Measurements from ENCODE around the gene TXNDC17. TPM values are rescaled to one million over a fixed set of nuclear protein-coding genes. Genes with fewer than 3 reads are reported as not detected.

TXNDC17 gene
- total and polyA plus RNA-seq, 2 of the 4 experiments (the other 2 are of a cell fraction), result 45.0 to 494 TPM

DNA sequence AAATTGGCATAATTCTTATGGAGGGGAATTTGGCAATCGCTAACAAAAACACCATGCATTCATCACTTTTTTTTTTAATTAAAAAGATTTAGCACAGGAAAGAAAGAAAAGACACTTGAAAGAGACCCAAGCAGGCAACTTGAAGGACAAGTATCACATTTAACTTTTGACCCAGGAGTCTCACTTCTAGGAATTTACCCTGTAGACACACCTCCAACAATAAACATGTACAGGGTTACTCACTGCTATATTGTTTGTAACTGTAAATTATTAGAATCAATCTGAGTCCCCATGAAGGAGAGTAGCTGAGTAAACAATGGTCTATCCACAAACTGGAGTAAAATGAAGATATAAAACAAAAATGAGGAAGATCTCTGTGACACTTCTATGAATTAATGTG, 10.5 kb upstream of the TXNDC17 start:
- CTCF ChIA-PET, result no interaction called here
- H3K9me1 ChIP-seq (ENCODE audit: insufficient read depth, low read length), result peaks cover 3% of the 10 kb centered on the region
- no peak for ATAC-seq (ENCODE audit: low read depth)

More for the DNA sequence above, 10.5 kb upstream of the TXNDC17 start:
- Histone ChIP-seq H4K8ac (ENCODE audit: low read depth in 2 of 2, low read length in 2 of 2) (no peak overlapping the region), H3K27me3 (ENCODE audit: control insufficient read depth, insufficient read depth, low read length) (no peaks in the 10 kb centered on the region), H4K5ac (ENCODE audit: low read depth, low read length) (no peak overlapping the region), H3K9me3 (ENCODE audit: control insufficient read depth, insufficient read depth, low read length) (no peaks in the 10 kb centered on the region), H3K4ac (ENCODE audit: low read depth, low read length) (no peak overlapping the region), H3K4me1 (ENCODE audit: control insufficient read depth, insufficient read depth, low read length) (peaks cover 8% of the 10 kb centered on the region), H3K4me2 (ENCODE audit: low read depth, low read length) (no peak overlapping the region), H2BK20ac (ENCODE audit: low read depth, low read length) (no peak overlapping the region), H4K20me1 (ENCODE audit: insufficient read depth, low read length) (peaks cover 4% of the 10 kb centered on the region; the same call in 1 of the 2 replicates), H3K18ac (ENCODE audit: low read depth, low read length) (no peak overlapping the region), H3K9ac (ENCODE audit: low read depth, low read length) (no peak overlapping the region), H2AK5ac (ENCODE audit: low read depth, low read length) (no peak overlapping the region), H3K4me3 (ENCODE audit: insufficient read depth, low read depth, low read length) (no peak overlapping the region), H3K79me1 (ENCODE audit: low read depth in 1 of 2, low read length in 2 of 2) (peaks cover 10 to 46% of the 10 kb centered on the region in 2 experiments), H2BK15ac (ENCODE audit: low read depth, low read length) (no peak overlapping the region), H2AK9ac (replicated peaks; ENCODE audit: low read depth, low read length, poor library complexity) (no peak overlapping the region), H2AFZ (replicated peaks; ENCODE audit: low read length, poor library complexity) (no peak overlapping the region), H2BK120ac (ENCODE audit: low read depth, low read length) (no peak overlapping the region), H3K56ac (ENCODE audit: extremely low read depth, insufficient read depth, low read length) (no peak overlapping the region), H2BK5ac (ENCODE audit: low read depth, low read length, poor library complexity, severe bottlenecking) (no peak overlapping the region), H3K27ac (ENCODE audit: insufficient read depth, low read length) (no peak overlapping the region), H4K91ac (ENCODE audit: insufficient read depth, low read depth, low read length) (no peak overlapping the region), H3K23ac (ENCODE audit: low read depth, low read length) (no peak overlapping the region), H3K36me3 (ENCODE audit: control insufficient read depth, insufficient read depth, low read length) (peaks cover 28% of the 10 kb centered on the region), H3K14ac (replicated peaks; ENCODE audit: low read depth, low read length) (no peak overlapping the region)
- no TSS peak for BruUV-seq (replicated peaks)
- no CpG with 5 or more reads among the region's 1 CpG for WGBS, 2 experiments (ENCODE audit: extremely low coverage in 2 of 2, insufficient read length in 1 of 2)
- dilution Hi-C loops (cut with HindIII; ENCODE audit: low sequenced_read_pairs, unreplicated experiment), result no loop called here
- POLR2A ChIA-PET (ENCODE audit: unreplicated experiment), result no interaction called here
- intact Hi-C loops (cut with micrococcal nuclease), result no loop called here
- DNase-seq, result no peak
- in situ Hi-C loops (cut with MboI; ENCODE audit: low sequenced_read_pairs), result no loop called here
- no peak for TF ChIP-seq SMC3 (IDR thresholded peaks at IDR 0.05; ENCODE audit: low read depth, low read length)
- TF ChIP-seq RCOR1 (IDR thresholded peaks at IDR 0.05; ENCODE audit: insufficient replicate concordance, low read length), result no peak
- no peak for TF ChIP-seq RFX5 (IDR thresholded peaks at IDR 0.05; ENCODE audit: low read depth, low read length)
- no peak for TF ChIP-seq BHLHE40 (IDR thresholded peaks at IDR 0.05; ENCODE audit: low read depth, low read length)
- no peak for TF ChIP-seq CHD1 (IDR thresholded peaks at IDR 0.05; ENCODE audit: low read depth, low read length)
- TF ChIP-seq, protein P1, sequence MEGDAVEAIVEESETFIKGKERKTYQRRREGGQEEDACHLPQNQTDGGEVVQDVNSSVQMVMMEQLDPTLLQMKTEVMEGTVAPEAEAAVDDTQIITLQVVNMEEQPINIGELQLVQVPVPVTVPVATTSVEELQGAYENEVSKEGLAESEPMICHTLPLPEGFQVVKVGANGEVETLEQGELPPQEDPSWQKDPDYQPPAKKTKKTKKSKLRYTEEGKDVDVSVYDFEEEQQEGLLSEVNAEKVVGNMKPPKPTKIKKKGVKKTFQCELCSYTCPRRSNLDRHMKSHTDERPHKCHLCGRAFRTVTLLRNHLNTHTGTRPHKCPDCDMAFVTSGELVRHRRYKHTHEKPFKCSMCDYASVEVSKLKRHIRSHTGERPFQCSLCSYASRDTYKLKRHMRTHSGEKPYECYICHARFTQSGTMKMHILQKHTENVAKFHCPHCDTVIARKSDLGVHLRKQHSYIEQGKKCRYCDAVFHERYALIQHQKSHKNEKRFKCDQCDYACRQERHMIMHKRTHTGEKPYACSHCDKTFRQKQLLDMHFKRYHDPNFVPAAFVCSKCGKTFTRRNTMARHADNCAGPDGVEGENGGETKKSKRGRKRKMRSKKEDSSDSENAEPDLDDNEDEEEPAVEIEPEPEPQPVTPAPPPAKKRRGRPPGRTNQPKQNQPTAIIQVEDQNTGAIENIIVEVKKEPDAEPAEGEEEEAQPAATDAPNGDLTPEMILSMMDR (conservative IDR thresholded peaks at IDR 0.05; ENCODE audit: low read depth, low read length), result no peak
- TF ChIP-seq RAD21 (IDR thresholded peaks at IDR 0.05; ENCODE audit: low read length), result no peak
- TF ChIP-seq, protein P2, sequence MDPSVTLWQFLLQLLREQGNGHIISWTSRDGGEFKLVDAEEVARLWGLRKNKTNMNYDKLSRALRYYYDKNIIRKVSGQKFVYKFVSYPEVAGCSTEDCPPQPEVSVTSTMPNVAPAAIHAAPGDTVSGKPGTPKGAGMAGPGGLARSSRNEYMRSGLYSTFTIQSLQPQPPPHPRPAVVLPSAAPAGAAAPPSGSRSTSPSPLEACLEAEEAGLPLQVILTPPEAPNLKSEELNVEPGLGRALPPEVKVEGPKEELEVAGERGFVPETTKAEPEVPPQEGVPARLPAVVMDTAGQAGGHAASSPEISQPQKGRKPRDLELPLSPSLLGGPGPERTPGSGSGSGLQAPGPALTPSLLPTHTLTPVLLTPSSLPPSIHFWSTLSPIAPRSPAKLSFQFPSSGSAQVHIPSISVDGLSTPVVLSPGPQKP (IDR thresholded peaks at IDR 0.05; ENCODE audit: borderline replicate concordance, low read depth, low read length), result no peak
- TF ChIP-seq CEBPB (IDR thresholded peaks at IDR 0.05; ENCODE audit: low read depth, low read length), result no peak
- TF ChIP-seq MXI1 (IDR thresholded peaks at IDR 0.05; ENCODE audit: borderline replicate concordance, low read depth, low read length), result no peak
- TF ChIP-seq MAZ (IDR thresholded peaks at IDR 0.05; ENCODE audit: borderline replicate concordance, low read depth, low read length), result no peak
- TF ChIP-seq POLR2A (IDR thresholded peaks at IDR 0.05; ENCODE audit: low read depth, low read length), result no peak
- TF ChIP-seq, protein P3, sequence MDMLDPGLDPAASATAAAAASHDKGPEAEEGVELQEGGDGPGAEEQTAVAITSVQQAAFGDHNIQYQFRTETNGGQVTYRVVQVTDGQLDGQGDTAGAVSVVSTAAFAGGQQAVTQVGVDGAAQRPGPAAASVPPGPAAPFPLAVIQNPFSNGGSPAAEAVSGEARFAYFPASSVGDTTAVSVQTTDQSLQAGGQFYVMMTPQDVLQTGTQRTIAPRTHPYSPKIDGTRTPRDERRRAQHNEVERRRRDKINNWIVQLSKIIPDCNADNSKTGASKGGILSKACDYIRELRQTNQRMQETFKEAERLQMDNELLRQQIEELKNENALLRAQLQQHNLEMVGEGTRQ (IDR thresholded peaks at IDR 0.05; ENCODE audit: low read depth, low read length), result no peak
- TF ChIP-seq MAFK (IDR thresholded peaks at IDR 0.05; ENCODE audit: low read depth, low read length), result no peak

Data from IMR-90 (cell line).